MCF 10A (cell line): ENCODE measurements around the gene SIRPA. TPM values are rescaled to one million over a fixed set of nuclear protein-coding genes. Genes with fewer than 3 reads are reported as not detected.

Experiments
- BruUV-seq: library from RNA; stranded (reverse); fragments of 400-500 nt; replicated peaks from 2 replicates; lab custom pipeline; 2021; lab: Mats Ljungman, UMichigan
- CTCF ChIA-PET: fragments of 300-600 bp; sonication (Branson Sonifier 250); formaldehyde crosslinking; extraction: SDS; loops from one replicate; lab custom pipeline; 2021; ENCODE audit warnings: antibody characterized with exemption, inconsistent platforms; lab: Yijun Ruan, JAX
- POLR2A ChIA-PET: fragments of 300-600, 350-650 bp; sonication (Branson Sonifier 250); formaldehyde crosslinking; extraction: SDS; loops from one replicate; lab custom pipeline; 2020; ENCODE audit warnings: antibody characterized with exemption, inconsistent platforms; lab: Yijun Ruan, JAX
- DNase-seq: peaks from one replicate; pipeline ENCODE4 v3.0.0-alpha.2; 2018; ENCODE audit not compliant: unreplicated experiment
- H3K27ac Mint-ChIP-seq: one replicate; pipeline ENCODE4 v1.8.0; 2022; ENCODE audit warnings: mild to moderate bottlenecking, low read depth, mixed read lengths; ENCODE audit not compliant: unreplicated experiment
- H3K27me3 Mint-ChIP-seq: one replicate; pipeline ENCODE4 v1.8.0; 2022; ENCODE audit warnings: mixed read lengths; ENCODE audit not compliant: insufficient read depth, unreplicated experiment
- H3K36me3 Mint-ChIP-seq: one replicate; pipeline ENCODE4 v1.8.0; 2022; ENCODE audit warnings: mild to moderate bottlenecking, moderate library complexity, mixed read lengths; ENCODE audit not compliant: insufficient read depth, unreplicated experiment
- H3K4me1 Mint-ChIP-seq: one replicate; pipeline ENCODE4 v1.8.0; 2022; ENCODE audit warnings: mixed read lengths; ENCODE audit not compliant: insufficient read depth, unreplicated experiment
- H3K4me3 Mint-ChIP-seq: one replicate; pipeline ENCODE4 v1.8.0; 2022; ENCODE audit warnings: mild to moderate bottlenecking, moderate library complexity, mixed read lengths; ENCODE audit not compliant: unreplicated experiment
- H3K9me3 Mint-ChIP-seq: one replicate; pipeline ENCODE4 v1.8.0; 2022; ENCODE audit warnings: mixed read lengths; ENCODE audit not compliant: unreplicated experiment
- CTCF ChIP-seq: fragments of 200-600 bp; IDR thresholded peaks from one replicate; pipeline ENCODE4 v1.8.0; 2022; ENCODE audit warnings: antibody characterized with exemption, mild to moderate bottlenecking; ENCODE audit not compliant: unreplicated experiment
- intact Hi-C: fragments of 100-400 bp; cut with micrococcal nuclease; formaldehyde crosslinking; loops from 2 replicates; pipeline ENCODE4 v1.14.1; 2022
- total RNA-seq: library from RNA; stranded (reverse); gene quantifications from 2 replicates; pipeline ENCODE4 v1.2.3, GENCODE V29; 2022

SIRPA gene
- total RNA-seq, 1 experiment from 2014 or later: 18.0 TPM

GRCh38 chr20:1876975-1877608 lies 18.1 kb upstream of the SIRPA start:
- no peaks in the 10 kb centered on the region for H3K27me3 Mint-ChIP-seq
- no peak overlapping the region for H3K27ac Mint-ChIP-seq
- H3K4me1 Mint-ChIP-seq: peaks cover 6% of the 10 kb centered on the region
- ChIA-PET POLR2A (no interaction called here), CTCF (interaction anchor here (0.5 to 0.7 kb wide), 2 partner anchors 75 to 235 kb away, joined by 3 to 4 read pairs; no protein-coding TSS in a partner anchor)
- intact Hi-C loops: no loop called here
- H3K9me3 Mint-ChIP-seq: no peaks in the 10 kb centered on the region
- H3K4me3 Mint-ChIP-seq: no peak overlapping the region
- no peaks in the 10 kb centered on the region for H3K36me3 Mint-ChIP-seq
- no peak for TF ChIP-seq CTCF
- no peak for DNase-seq
- no TSS peak for BruUV-seq

GRCh38 chr20:1877609-1878200 lies 17.5 kb upstream of the SIRPA start:
- no peaks in the 10 kb centered on the region for H3K36me3 Mint-ChIP-seq
- H3K4me3 Mint-ChIP-seq: no peak overlapping the region
- POLR2A ChIA-PET: no interaction called here
- H3K9me3 Mint-ChIP-seq: no peaks in the 10 kb centered on the region
- no peak for DNase-seq
- H3K4me1 Mint-ChIP-seq: peaks cover 6% of the 10 kb centered on the region
- TF ChIP-seq CTCF: no peak
- intact Hi-C loops: no loop called here
- no TSS peak for BruUV-seq
- CTCF ChIA-PET: no interaction called here
- H3K27ac Mint-ChIP-seq: no peak overlapping the region
- H3K27me3 Mint-ChIP-seq: no peaks in the 10 kb centered on the region

GRCh38 chr20:1879369-1879768 lies 15.8 kb upstream of the SIRPA start:
- H3K9me3 Mint-ChIP-seq: no peaks in the 10 kb centered on the region
- H3K36me3 Mint-ChIP-seq: no peaks in the 10 kb centered on the region
- H3K4me3 Mint-ChIP-seq: no peak overlapping the region
- TF ChIP-seq CTCF: no peak
- POLR2A ChIA-PET: interaction anchor here (0.7 to 1.2 kb wide), 2 partner anchors 51 to 102 kb away, joined by 3 read pairs; no protein-coding TSS in a partner anchor
- H3K4me1 Mint-ChIP-seq: peaks cover 6% of the 10 kb centered on the region
- no peaks in the 10 kb centered on the region for H3K27me3 Mint-ChIP-seq
- CTCF ChIA-PET: interaction anchor here (1.2 kb wide), 1 partner anchor 103 kb away, joined by 4 read pairs; no protein-coding TSS in a partner anchor
- H3K27ac Mint-ChIP-seq: no peak overlapping the region
- intact Hi-C loops: no loop called here
- DNase-seq: no peak
- no TSS peak for BruUV-seq

- Mint-ChIP-seq H3K27me3 (no peaks in the 10 kb centered on the region), H3K36me3 (no peaks in the 10 kb centered on the region), H3K4me3 (no peak overlapping the region), H3K27ac (no peak overlapping the region), H3K9me3 (no peaks in the 10 kb centered on the region), H3K4me1 (peaks cover 6% of the 10 kb centered on the region)
- no peak for TF ChIP-seq CTCF
- CTCF ChIA-PET: no interaction called here
- intact Hi-C loops: no loop called here
- no peak for DNase-seq
- POLR2A ChIA-PET: interaction anchor here (0.7 to 1.2 kb wide), 2 partner anchors 52 to 103 kb away, joined by 3 read pairs; no protein-coding TSS in a partner anchor
- BruUV-seq: no TSS peak
Measured at GRCh38 chr20:1879934-1880333, 15.3 kb upstream of the SIRPA start.
